ENCODE results near the gene ZBTB20.

DNA sequence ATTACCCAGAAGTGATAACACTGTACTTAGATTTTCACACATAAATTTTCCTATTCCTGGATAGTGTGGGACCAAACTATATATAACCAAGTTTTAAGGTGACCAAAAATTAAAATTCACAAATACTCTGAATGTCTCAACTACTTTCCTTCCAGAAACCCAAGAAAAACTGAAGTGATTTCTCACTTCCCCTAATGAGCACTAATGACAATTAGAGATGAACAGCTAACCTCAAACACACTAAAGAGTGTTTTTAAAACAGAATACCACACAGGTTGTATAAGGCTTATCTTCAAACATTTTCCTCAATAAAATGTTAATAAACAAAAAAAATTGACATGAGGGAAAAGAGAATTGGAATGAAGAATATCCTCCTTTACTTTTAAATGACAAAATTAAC is 188.2 kb downstream of the ZBTB20 start:
- no peak for TF ChIP-seq EP300 (IDR thresholded peaks at IDR 0.05)
- TF ChIP-seq, protein P1, sequence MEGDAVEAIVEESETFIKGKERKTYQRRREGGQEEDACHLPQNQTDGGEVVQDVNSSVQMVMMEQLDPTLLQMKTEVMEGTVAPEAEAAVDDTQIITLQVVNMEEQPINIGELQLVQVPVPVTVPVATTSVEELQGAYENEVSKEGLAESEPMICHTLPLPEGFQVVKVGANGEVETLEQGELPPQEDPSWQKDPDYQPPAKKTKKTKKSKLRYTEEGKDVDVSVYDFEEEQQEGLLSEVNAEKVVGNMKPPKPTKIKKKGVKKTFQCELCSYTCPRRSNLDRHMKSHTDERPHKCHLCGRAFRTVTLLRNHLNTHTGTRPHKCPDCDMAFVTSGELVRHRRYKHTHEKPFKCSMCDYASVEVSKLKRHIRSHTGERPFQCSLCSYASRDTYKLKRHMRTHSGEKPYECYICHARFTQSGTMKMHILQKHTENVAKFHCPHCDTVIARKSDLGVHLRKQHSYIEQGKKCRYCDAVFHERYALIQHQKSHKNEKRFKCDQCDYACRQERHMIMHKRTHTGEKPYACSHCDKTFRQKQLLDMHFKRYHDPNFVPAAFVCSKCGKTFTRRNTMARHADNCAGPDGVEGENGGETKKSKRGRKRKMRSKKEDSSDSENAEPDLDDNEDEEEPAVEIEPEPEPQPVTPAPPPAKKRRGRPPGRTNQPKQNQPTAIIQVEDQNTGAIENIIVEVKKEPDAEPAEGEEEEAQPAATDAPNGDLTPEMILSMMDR (IDR thresholded peaks at IDR 0.05): no peak
